COLO829 (cell line): ENCODE measurements around the gene CREM.

ENCODE experiments used
- DNase-seq: peaks from one replicate; pipeline ENCODE4 v3.0.0; 2012; ENCODE audit warnings: low spot score

CREM gene

GRCh38 chr10:35219891-35220890 lies 93.5 kb downstream of the CREM start:
- DNase-seq, result no peak

- DNase-seq, result no peak
Observed at GRCh38 chr10:35223016-35223415, 96.4 kb downstream of the CREM start.

- no peak for DNase-seq
Observed at GRCh38 chr10:35224045-35224740, 97.5 kb downstream of the CREM start.

GRCh38 chr10:35225204-35225603 lies 98.6 kb downstream of the CREM start:
- DNase-seq, result no peak

GRCh38 chr10:35226507-35226906 lies 99.9 kb downstream of the CREM start:
- DNase-seq, result no peak

- DNase-seq, result no peak
Observed at GRCh38 chr10:35228058-35228457, 101.4 kb downstream of the CREM start.

GRCh38 chr10:35231646-35232045 lies 105.0 kb downstream of the CREM start:
- DNase-seq, result no peak

- DNase-seq, result no peak
Observed at GRCh38 chr10:35232527-35232926, 105.9 kb downstream of the CREM start.

- no peak for DNase-seq
Observed at GRCh38 chr10:35234073-35234472, 107.4 kb downstream of the CREM start.

- no peak for DNase-seq
Observed at GRCh38 chr10:35236739-35237138, 110.1 kb downstream of the CREM start.

GRCh38 chr10:35237766-35238512 lies 111.3 kb downstream of the CREM start:
- DNase-seq, result no peak

GRCh38 chr10:35244549-35244948 lies 117.9 kb downstream of the CREM start:
- no peak for DNase-seq

GRCh38 chr10:35246770-35247343 lies 120.2 kb downstream of the CREM start:
- DNase-seq, result no peak

- no peak for DNase-seq
Observed at GRCh38 chr10:35251373-35252100, 124.9 kb downstream of the CREM start.

GRCh38 chr10:35257057-35257983 lies 130.7 kb downstream of the CREM start:
- DNase-seq, result no peak

GRCh38 chr10:35259769-35260397 lies 133.2 kb downstream of the CREM start:
- DNase-seq, result no peak

- no peak for DNase-seq
Observed at GRCh38 chr10:35262436-35262835, 135.8 kb downstream of the CREM start.
